Bronchial epithelial cell (primary cell): ENCODE measurements around the gene CELF1. TPM values are rescaled to one million over a fixed set of nuclear protein-coding genes. Genes with fewer than 3 reads are reported as not detected.
A peak's percentile ranks its signal among the peaks of the same experiment; 100 is the strongest.

ENCODE experiments used
- DNase-seq: peaks from one replicate; pipeline ENCODE4 v3.0.0-alpha.2; 2010; ENCODE audit warnings: low read depth
- FAIRE-seq: peaks from 2 replicates; lab custom pipeline; 2011; peaks lifted over from hg19 to GRCh38; lab: Jason Lieb, UNC
- H3K27me3 ChIP-seq: 2 replicates; pipeline ENCODE4 v1.5.1; 2011; ENCODE audit warnings: low read length; ENCODE audit not compliant: control insufficient read depth, insufficient read depth
- H3K36me3 ChIP-seq: 2 replicates; pipeline ENCODE4 v1.5.1; 2011; ENCODE audit warnings: low read length; ENCODE audit not compliant: control insufficient read depth, insufficient read depth
- H3K4me3 ChIP-seq: 2 replicates; pipeline ENCODE4 v1.5.1; 2011; ENCODE audit warnings: mild to moderate bottlenecking, low read depth, low read length, control low read depth
- total RNA-seq: library from RNA; depleted of rRNA; stranded (reverse); fragments of >200 nt; gene quantifications from 2 replicates; pipeline ENCODE4 v1.2.1, GENCODE V29; 2014
- TF ChIP-seq, protein P1 (sequence below): IDR thresholded peaks from 2 replicates; pipeline ENCODE4 v1.5.1; 2011; ENCODE audit warnings: mild to moderate bottlenecking, moderate library complexity, low read length, control low read depth, inconsistent platforms; ENCODE audit not compliant: insufficient read depth, severe bottlenecking

The CELF1 gene
- total RNA-seq, 1 donor from 2014 or later = 63.4 TPM

DNA sequence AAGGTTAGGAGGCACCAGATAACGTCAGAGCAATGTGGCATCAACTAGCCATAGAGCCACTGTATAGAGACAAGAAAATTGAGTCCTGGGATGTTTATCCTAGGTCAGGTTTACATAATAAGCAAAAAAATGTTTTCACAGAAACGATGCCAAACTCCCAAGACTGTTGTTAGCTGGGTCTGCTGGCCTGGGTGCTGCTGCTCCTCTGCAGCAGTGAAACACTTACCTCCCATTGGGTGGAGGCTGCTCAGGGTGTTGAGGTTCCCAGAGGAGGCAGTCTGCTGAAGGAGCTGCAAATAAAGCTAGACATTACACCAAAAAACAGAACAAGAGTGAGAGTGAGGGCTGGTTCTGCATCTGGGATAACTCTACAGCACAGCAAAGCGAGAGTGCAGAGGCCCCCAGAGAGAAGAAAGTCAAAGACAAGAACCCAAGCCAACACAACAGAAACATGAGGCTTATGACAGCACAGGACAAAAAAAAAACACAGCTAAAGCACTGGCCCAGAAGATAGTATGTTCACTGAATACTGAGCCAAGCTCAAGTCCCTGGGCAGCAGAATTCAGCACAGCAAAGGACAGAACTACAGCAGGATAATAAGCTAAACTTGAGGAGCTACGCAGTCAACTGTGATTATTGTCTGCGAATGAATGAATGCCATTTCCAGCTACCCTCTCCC is 74.1 kb downstream of the CELF1 start:
- TF ChIP-seq, protein P1, sequence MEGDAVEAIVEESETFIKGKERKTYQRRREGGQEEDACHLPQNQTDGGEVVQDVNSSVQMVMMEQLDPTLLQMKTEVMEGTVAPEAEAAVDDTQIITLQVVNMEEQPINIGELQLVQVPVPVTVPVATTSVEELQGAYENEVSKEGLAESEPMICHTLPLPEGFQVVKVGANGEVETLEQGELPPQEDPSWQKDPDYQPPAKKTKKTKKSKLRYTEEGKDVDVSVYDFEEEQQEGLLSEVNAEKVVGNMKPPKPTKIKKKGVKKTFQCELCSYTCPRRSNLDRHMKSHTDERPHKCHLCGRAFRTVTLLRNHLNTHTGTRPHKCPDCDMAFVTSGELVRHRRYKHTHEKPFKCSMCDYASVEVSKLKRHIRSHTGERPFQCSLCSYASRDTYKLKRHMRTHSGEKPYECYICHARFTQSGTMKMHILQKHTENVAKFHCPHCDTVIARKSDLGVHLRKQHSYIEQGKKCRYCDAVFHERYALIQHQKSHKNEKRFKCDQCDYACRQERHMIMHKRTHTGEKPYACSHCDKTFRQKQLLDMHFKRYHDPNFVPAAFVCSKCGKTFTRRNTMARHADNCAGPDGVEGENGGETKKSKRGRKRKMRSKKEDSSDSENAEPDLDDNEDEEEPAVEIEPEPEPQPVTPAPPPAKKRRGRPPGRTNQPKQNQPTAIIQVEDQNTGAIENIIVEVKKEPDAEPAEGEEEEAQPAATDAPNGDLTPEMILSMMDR = no peak
- H3K36me3 ChIP-seq = peaks cover 49% of the 10 kb centered on the region
- FAIRE-seq (no peak), DNase-seq (no peak)
- H3K4me3 ChIP-seq = no peak overlapping the region
- H3K27me3 ChIP-seq = no peaks in the 10 kb centered on the region

DNA sequence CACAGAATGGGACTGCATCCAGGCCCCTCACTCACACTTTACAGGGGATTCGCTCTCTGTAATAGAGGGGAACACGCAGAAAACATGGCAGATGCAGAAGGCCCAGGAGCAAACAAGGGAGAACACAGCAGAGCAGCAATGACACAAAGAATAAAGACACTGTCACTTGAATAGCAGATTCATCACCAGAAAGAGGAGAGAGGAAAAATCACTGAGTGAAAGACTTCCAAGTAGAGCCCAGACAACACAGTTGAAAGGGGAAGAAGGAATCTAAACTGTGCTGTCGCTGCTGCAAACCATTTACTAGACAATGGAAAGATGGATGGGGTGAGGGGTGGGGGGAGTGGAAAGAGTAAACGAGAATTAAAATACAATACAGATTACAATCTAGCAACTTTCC is 75.2 kb downstream of the CELF1 start:
- FAIRE-seq = no peak

DNA sequence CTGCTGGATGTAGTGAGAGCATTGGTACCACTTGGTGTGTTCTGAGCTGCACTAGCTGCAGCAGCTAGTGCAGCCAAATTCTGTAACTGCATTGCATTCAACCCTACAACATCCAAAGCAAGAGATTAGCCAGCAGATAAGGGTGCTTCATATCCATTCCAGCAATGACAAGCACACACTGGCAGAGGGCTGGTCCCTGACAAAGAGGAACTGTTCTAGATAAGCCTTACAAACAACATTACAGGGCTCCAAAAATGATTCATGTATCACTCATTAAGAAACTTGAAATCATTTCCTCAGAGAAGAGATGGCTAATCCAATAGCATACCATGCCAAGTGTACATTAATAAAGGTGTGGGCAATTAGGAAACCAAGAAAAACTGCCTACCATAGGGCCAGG is 75.6 kb downstream of the CELF1 start:
- DNase-seq = peak; percentile 94
- no peak for FAIRE-seq

More for the DNA sequence above, 75.2 kb downstream of the CELF1 start:
- H3K27me3 ChIP-seq = no peaks in the 10 kb centered on the region
- H3K36me3 ChIP-seq = peaks cover 48% of the 10 kb centered on the region
- DNase-seq = no peak
- TF ChIP-seq, protein P1 = no peak
- no peak overlapping the region for H3K4me3 ChIP-seq

DNA sequence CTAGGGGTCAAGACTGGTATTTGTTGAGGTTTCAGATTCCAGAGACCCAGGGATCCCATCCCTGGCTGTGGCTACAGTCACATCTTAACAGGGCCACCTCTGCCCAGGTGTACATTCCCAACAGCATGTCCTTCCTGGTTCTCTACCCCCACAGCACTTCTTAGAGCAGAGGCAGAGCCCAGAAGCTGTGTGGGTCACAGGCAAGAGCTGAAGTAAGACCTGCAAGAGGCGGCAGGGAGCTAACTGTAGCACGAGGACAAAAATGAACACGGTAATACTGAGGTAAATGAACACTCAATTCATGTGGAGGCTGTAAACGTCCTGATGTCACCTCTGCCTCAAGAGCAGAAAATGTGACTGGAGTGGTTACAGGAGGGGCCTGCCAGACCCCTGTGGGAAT is 82.3 kb downstream of the CELF1 start:
- H3K27me3 ChIP-seq = no peaks in the 10 kb centered on the region
- H3K36me3 ChIP-seq = peaks cover 42% of the 10 kb centered on the region
- TF ChIP-seq, protein P1 = no peak
- no peak overlapping the region for H3K4me3 ChIP-seq
- DNase-seq = no peak
- no peak for FAIRE-seq

More for the DNA sequence above, 75.6 kb downstream of the CELF1 start:
- H3K27me3 ChIP-seq = no peaks in the 10 kb centered on the region
- H3K36me3 ChIP-seq = peaks cover 45% of the 10 kb centered on the region
- no peak overlapping the region for H3K4me3 ChIP-seq
- TF ChIP-seq, protein P1 = no peak

DNA sequence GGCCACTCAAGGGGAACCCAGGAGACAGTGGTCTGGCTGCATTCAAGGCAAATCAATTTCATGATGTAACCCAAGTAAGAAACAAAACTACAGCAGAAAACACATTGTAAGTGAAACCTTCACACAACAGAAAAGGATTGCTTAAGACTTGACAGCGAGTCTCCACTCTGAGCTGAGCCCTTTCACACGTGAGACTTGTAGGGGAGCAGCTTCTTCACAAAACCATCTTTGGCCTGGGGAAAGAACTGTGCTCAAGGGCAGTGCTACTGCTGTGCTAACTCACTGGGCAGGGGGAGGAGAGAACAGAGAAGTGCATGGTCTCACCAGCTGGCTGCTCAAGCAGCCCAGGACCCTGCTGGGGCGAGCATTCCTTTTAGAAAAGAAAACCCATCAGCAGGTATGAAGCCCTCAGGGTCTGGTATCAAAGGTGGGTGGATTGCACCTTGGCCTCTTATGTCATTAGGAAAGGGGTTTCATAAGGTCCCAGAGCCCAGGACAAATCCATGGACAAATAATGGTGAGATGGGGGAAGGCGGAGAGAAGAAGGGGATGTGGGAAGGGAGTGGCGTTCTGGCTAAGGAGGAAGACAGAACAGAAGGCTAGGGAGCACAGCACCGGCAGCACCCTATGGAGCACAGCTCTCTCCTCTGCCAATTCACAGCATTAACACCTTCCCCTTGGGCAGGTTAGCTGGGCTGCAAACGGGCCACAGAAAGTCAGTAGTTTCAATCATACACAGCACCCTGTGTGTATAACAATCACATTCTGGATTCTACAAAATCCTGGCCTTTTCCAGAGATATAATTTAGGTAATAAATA is 83.4 kb downstream of the CELF1 start:
- no peak for FAIRE-seq
- Histone ChIP-seq H3K36me3 (peaks cover 32% of the 10 kb centered on the region), H3K4me3 (no peak overlapping the region), H3K27me3 (no peaks in the 10 kb centered on the region)
- DNase-seq = no peak
- TF ChIP-seq, protein P1 = no peak
